Measurements from ENCODE around the gene CATSPERZ. TPM values are rescaled to one million over a fixed set of nuclear protein-coding genes. Genes with fewer than 3 reads are reported as not detected.

Gene CATSPERZ
- total and polyA plus RNA-seq, 8 donors, result 0.27 to 1.5 (median 0.51) TPM; not detected in 5

- H3K27ac ChIP-seq, result peak overlapping the region; percentile 98 to 99 (median 99)
- H3K9me3 ChIP-seq, result no peaks in the 10 kb centered on the region
- intact Hi-C loops (cut with DNase I), result no loop called here
- DNase-seq (peak; percentile 55 to 82 (median 66)), ATAC-seq (peak; percentile 1 to 13 (median 5)), FAIRE-seq (no peak)
- 4 to 5% methylated on average over 31 to 32 of the region's 32 CpGs for WGBS, 2 donors
- TF ChIP-seq, protein P1, sequence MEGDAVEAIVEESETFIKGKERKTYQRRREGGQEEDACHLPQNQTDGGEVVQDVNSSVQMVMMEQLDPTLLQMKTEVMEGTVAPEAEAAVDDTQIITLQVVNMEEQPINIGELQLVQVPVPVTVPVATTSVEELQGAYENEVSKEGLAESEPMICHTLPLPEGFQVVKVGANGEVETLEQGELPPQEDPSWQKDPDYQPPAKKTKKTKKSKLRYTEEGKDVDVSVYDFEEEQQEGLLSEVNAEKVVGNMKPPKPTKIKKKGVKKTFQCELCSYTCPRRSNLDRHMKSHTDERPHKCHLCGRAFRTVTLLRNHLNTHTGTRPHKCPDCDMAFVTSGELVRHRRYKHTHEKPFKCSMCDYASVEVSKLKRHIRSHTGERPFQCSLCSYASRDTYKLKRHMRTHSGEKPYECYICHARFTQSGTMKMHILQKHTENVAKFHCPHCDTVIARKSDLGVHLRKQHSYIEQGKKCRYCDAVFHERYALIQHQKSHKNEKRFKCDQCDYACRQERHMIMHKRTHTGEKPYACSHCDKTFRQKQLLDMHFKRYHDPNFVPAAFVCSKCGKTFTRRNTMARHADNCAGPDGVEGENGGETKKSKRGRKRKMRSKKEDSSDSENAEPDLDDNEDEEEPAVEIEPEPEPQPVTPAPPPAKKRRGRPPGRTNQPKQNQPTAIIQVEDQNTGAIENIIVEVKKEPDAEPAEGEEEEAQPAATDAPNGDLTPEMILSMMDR (IDR thresholded peaks at IDR 0.05), result no peak
- H3K36me3 ChIP-seq, result peaks cover 0 to 16% (median 10%) of the 10 kb centered on the region in 3 donors
- peaks cover 7 to 10% (median 7%) of the 10 kb centered on the region in 3 donors for H3K4me1 ChIP-seq
- H3K4me3 ChIP-seq, result peak overlapping the region; percentile 66 to 84 (median 74)
- no peaks in the 10 kb centered on the region for H3K27me3 ChIP-seq
These were observed 16.6 kb downstream of the CATSPERZ start for GRCh38 chr11:64316672-64317324.

GRCh38 chr11:64317325-64317960 lies 17.3 kb downstream of the CATSPERZ start, which contains the start of gene TRMT112:
Gene TRMT112 (minus strand): TSS chr11:64317559. CDS start chr11:64317526, 33 bp downstream.
- H3K27me3 ChIP-seq, result no peaks in the 10 kb centered on the region
- DNase-seq (peak; percentile 87 to 99 (median 96)), FAIRE-seq (peak; percentile 54), ATAC-seq (peak; percentile 81 to 88 (median 85))
- WGBS, 2 donors, result 0% methylated on average over 43 of the region's 43 CpGs
- intact Hi-C loops (cut with DNase I), result no loop called here
- peaks cover 7 to 10% (median 7%) of the 10 kb centered on the region in 3 donors for H3K4me1 ChIP-seq
- peak within 1 kb of the TSS; percentile 98 to 99 (median 99) for H3K27ac ChIP-seq
- peaks cover 0 to 16% (median 10%) of the 10 kb centered on the region in 3 donors for H3K36me3 ChIP-seq
- TF ChIP-seq, protein P1 (IDR thresholded peaks at IDR 0.05), result no peak
- H3K4me3 ChIP-seq, result peak within 1 kb of the TSS; percentile 66 to 84 (median 74)
- no peaks in the 10 kb centered on the region for H3K9me3 ChIP-seq

DNA sequence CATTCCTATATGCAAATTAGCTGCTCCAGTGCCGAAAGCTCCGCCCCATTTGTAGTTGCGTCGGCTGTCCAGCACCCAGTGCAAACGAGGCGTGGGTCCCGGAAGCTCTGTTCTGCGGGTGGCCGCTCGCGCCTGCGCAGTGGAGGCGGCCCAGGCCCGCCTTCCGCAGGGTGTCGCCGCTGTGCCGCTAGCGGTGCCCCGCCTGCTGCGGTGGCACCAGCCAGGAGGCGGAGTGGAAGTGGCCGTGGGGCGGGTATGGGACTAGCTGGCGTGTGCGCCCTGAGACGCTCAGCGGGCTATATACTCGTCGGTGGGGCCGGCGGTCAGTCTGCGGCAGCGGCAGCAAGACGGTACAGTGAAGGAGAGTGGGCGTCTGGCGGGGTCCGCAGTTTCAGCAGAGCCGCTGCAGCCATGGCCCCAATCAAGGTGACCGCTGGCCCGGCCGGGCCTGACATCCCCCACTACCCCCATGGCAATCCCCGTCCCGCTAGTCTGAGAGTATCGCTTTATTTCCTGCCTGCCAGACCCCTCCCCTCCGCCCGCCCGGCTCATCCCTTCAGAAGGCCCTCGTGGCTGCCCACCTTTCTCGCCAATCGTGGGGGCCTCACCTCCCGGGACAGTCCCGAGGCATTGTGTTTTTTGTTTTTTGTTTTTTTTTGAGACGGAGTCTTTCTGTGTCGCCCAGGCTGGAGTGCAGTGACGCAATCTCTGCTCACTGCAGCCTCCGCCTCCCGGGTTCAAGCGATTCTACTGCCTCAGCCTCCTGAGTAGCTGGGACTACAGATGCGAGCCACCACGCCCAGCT lies 18.0 kb downstream of the CATSPERZ start, which contains the start of gene PRDX5:
Gene PRDX5 (plus strand): TSS at position 161 of the 805 bp plus-strand sequence. CDS start 95 bp downstream, at position 256.
- FAIRE-seq, result no peak
- TF ChIP-seq, protein P1 (IDR thresholded peaks at IDR 0.05), result peak in 2 of 4 donors; percentile 9 to 20

GRCh38 chr11:64318766-64319761 lies 18.9 kb downstream of the CATSPERZ start:
- TF ChIP-seq, protein P1 (IDR thresholded peaks at IDR 0.05), result no peak
- H3K4me1 ChIP-seq, result peaks cover 7 to 10% (median 7%) of the 10 kb centered on the region in 3 donors
- H3K9me3 ChIP-seq, result no peaks in the 10 kb centered on the region
- peak overlapping the region; percentile 40 to 84 (median 74) for H3K4me3 ChIP-seq
- ATAC-seq (no peak), DNase-seq (peak in 3 of 6 donors; percentile 48 to 59 (median 54)), FAIRE-seq (no peak)
- peaks cover 0 to 16% (median 10%) of the 10 kb centered on the region in 3 donors for H3K36me3 ChIP-seq
- peak overlapping the region; percentile 98 to 99 (median 99) for H3K27ac ChIP-seq
- WGBS, 2 donors, result 19 to 20% methylated on average over 18 to 19 of the region's 19 CpGs
- no peaks in the 10 kb centered on the region for H3K27me3 ChIP-seq
- intact Hi-C loops (cut with DNase I), result no loop called here

More for the DNA sequence above, 18.0 kb downstream of the CATSPERZ start, which contains the start of gene PRDX5:
- Histone ChIP-seq H3K36me3 (peaks cover 0 to 16% (median 10%) of the 10 kb centered on the region in 3 donors), H3K4me1 (peaks cover 7 to 10% (median 7%) of the 10 kb centered on the region in 3 donors), H3K27ac (peak within 1 kb of the TSS; percentile 98 to 99 (median 99)), H3K4me3 (peak within 1 kb of the TSS; percentile 66 to 84 (median 74)), H3K27me3 (no peaks in the 10 kb centered on the region), H3K9me3 (no peaks in the 10 kb centered on the region)
- ATAC-seq, result peak; percentile 87 to 92 (median 88)
- 1% methylated on average over 53 to 61 of the region's 61 CpGs for WGBS, 2 donors
- intact Hi-C loops (cut with DNase I), result no loop called here
- DNase-seq, result peak; percentile 96 to 99 (median 96)

Data from pancreas (tissue), 10 donors.